Bronchial epithelial cell (primary cell): Measurements from ENCODE around the gene DNAH1. TPM values are rescaled to one million over a fixed set of nuclear protein-coding genes. Genes with fewer than 3 reads are reported as not detected.

Source experiments
- DNase-seq: peaks from one replicate; pipeline ENCODE4 v3.0.0-alpha.2; 2010; ENCODE audit warnings: low read depth
- FAIRE-seq: peaks from 2 replicates; lab custom pipeline; 2011; peaks lifted over from hg19 to GRCh38; lab: Jason Lieb, UNC
- H3K27me3 ChIP-seq: 2 replicates; pipeline ENCODE4 v1.5.1; 2011; ENCODE audit warnings: low read length; ENCODE audit not compliant: control insufficient read depth, insufficient read depth
- H3K36me3 ChIP-seq: 2 replicates; pipeline ENCODE4 v1.5.1; 2011; ENCODE audit warnings: low read length; ENCODE audit not compliant: control insufficient read depth, insufficient read depth
- H3K4me3 ChIP-seq: 2 replicates; pipeline ENCODE4 v1.5.1; 2011; ENCODE audit warnings: mild to moderate bottlenecking, low read depth, low read length, control low read depth
- total RNA-seq: library from RNA; depleted of rRNA; stranded (reverse); fragments of >200 nt; gene quantifications from 2 replicates; pipeline ENCODE4 v1.2.1, GENCODE V29; 2014
- TF ChIP-seq, protein P1 (sequence below): IDR thresholded peaks from 2 replicates; pipeline ENCODE4 v1.5.1; 2011; ENCODE audit warnings: mild to moderate bottlenecking, moderate library complexity, low read length, control low read depth, inconsistent platforms; ENCODE audit not compliant: insufficient read depth, severe bottlenecking

The DNAH1 gene
- total RNA-seq, 1 donor from 2014 or later = 0.79 TPM

DNA sequence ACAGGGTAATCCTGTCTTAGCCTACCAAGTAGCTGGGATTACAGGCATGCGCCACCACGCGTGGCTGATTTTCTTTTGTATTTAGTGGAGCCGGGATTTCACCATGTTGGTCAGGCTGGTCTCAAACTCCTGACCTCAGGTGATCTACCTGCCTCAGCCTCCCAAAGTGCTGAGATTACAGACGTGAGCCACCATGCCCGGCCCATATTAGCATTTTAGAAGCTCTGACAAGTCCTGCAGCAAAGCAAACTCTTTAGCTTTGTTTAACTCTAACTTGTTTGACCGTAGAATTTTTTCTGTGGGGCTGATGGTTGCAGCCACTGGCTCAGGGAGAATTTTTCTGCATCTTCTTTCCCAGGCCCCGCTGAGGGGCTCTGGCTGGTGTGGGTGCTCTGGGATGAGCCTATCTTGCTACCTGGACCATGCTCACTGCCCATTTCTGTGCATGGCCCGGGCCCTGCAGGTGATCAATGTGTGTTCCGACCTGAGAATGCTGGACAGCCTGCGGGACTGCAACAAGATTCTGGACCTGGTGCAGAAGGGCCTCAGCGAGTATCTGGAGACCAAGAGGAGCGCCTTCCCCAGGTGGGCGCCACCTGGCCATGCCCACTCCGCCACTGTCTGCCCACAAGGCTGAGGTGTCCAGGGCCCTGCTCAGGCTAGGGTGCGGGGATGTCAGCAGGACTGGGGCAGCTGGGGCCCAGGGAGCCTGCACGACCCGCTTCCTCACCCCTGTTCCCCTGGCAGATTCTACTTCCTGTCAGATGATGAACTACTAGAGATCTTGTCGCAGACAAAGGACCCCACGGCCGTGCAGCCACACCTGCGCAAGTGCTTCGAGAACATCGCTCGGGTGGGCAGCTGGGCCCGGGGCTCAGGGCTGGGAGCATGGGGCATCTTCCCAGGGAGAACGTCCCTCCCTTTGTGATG, 41.3 kb downstream of the DNAH1 start:
- TF ChIP-seq, protein P1, sequence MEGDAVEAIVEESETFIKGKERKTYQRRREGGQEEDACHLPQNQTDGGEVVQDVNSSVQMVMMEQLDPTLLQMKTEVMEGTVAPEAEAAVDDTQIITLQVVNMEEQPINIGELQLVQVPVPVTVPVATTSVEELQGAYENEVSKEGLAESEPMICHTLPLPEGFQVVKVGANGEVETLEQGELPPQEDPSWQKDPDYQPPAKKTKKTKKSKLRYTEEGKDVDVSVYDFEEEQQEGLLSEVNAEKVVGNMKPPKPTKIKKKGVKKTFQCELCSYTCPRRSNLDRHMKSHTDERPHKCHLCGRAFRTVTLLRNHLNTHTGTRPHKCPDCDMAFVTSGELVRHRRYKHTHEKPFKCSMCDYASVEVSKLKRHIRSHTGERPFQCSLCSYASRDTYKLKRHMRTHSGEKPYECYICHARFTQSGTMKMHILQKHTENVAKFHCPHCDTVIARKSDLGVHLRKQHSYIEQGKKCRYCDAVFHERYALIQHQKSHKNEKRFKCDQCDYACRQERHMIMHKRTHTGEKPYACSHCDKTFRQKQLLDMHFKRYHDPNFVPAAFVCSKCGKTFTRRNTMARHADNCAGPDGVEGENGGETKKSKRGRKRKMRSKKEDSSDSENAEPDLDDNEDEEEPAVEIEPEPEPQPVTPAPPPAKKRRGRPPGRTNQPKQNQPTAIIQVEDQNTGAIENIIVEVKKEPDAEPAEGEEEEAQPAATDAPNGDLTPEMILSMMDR = no peak
- peaks cover 3% of the 10 kb centered on the region for H3K27me3 ChIP-seq
- no peak for DNase-seq

DNA sequence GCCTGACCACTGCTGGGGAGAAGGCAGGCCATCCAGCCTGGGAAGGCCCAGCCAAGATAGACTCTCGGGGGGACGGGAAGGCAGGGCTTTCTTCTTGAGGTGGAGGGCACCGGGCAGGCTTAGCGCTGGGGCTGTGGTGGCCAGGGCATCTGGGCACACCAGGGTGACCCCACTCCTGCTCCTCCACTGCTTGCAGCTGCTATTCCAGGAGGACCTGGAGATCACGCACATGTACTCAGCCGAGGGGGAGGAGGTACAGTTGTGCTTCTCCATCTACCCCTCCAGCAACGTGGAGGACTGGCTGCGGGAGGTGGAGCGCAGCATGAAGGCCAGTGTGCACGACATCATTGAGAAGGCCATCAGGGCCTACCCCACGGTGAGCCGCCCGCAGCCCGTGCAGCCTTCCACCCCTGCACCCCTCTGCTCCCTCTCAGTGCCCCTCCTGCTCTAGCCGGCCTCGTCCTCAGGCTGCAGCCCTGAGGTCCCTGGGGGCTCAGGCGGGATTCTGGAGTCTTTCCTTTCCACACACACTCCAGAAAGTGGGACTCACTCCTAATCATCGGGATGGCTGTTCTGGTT, 42.3 kb downstream of the DNAH1 start:
- TF ChIP-seq, protein P1 = no peak
- FAIRE-seq = peak; percentile 52
- no peak overlapping the region for H3K4me3 ChIP-seq
- H3K36me3 ChIP-seq = no peaks in the 10 kb centered on the region
- DNase-seq = no peak
- peaks cover 6% of the 10 kb centered on the region for H3K27me3 ChIP-seq

More for the DNA sequence above, 41.3 kb downstream of the DNAH1 start:
- no peaks in the 10 kb centered on the region for H3K36me3 ChIP-seq
- H3K4me3 ChIP-seq = no peak overlapping the region
- no peak for FAIRE-seq

DNA sequence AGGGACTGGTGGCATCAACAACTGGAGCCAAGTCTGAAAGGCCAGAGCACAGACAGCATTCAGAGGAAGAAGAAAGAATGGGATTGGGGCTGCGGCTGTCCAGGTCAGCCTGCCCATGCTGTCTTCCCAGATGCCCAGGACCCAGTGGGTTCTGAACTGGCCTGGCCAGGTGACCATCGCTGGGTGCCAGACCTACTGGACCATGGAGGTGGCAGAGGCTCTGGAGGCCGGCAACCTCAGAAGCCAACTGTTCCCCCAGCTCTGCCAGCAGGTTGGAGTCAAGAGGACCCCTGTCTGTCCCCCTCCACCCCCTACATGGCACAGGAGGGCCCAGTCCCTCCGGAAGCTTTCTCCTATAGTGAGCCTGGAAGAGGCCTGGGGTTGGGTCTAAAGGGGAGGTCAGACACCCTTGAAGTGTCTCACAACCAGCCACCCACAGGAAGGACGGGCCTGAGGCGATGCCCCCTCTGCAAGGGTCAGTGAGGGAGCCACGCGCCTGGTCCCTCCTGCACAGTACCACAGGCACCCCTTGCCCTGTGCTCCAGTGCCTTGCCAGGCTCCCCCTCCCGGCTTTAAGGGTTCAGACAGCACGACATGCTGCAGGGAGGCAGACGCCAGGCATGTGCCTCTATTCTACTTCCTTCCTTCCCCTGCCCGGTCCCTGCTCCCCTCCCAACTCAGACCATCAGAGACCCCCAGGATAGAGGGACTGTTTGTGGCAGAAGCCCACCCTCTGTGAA, 43.2 kb downstream of the DNAH1 start:
- H3K4me3 ChIP-seq = no peak overlapping the region
- FAIRE-seq = no peak
- peaks cover 6% of the 10 kb centered on the region for H3K27me3 ChIP-seq
- DNase-seq = no peak
- TF ChIP-seq, protein P1 = no peak
- no peaks in the 10 kb centered on the region for H3K36me3 ChIP-seq

DNA sequence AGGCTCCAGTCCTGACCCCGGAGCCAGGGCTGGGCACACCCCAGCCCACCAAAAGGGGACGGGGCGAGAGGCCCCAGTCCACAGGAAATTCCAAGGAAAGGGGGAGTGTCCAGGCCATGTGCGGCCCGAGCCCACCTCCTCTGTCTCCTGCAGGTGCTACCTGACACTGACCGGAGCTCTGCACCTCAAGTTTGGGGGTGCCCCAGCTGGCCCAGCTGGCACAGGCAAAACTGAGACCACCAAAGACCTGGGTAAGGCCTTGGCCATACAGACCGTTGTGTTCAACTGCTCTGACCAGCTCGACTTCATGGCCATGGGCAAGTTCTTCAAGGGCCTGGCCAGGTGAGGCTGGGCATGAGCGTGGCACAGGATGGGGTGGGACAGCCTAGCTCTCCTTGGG, 44.9 kb downstream of the DNAH1 start:
- DNase-seq (no peak), FAIRE-seq (no peak)
- Histone ChIP-seq H3K27me3 (peaks cover 6% of the 10 kb centered on the region), H3K4me3 (no peak overlapping the region), H3K36me3 (no peaks in the 10 kb centered on the region)
- TF ChIP-seq, protein P1 = no peak

DNA sequence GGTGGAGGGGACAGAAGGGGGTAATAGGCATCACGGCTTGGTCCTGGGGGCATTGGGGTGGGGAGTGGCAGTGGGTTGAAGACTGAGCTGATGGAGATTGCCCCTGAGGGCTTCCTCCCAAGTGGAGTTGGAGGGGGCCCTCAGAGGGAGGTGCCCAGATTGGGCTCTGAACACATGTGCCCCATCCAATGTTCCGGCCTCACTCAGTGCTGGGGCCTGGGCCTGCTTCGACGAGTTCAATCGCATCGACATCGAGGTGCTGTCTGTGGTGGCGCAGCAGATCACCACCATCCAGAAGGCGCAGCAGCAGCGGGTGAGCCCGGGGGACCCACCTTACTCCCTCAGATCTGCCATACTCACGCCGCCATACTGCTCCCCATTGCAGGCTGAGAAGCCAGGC, 45.3 kb downstream of the DNAH1 start:
- DNase-seq = no peak
- TF ChIP-seq, protein P1 = no peak
- no peak overlapping the region for H3K4me3 ChIP-seq
- no peaks in the 10 kb centered on the region for H3K36me3 ChIP-seq
- no peak for FAIRE-seq
- peaks cover 6% of the 10 kb centered on the region for H3K27me3 ChIP-seq
